Calu3 (cell line): ENCODE measurements around the gene CC2D1A. TPM values are rescaled to one million over a fixed set of nuclear protein-coding genes. Genes with fewer than 3 reads are reported as not detected.

Experiments
- BruUV-seq: library from RNA; stranded (reverse); fragments of 400-500 nt; replicated peaks from 2 replicates; lab custom pipeline; 2021; lab: Mats Ljungman, UMichigan
- CTCF ChIA-PET: fragments of 300-600 bp; sonication (Branson Sonifier 250); formaldehyde crosslinking; loops from one replicate; lab custom pipeline; 2022; ENCODE audit warnings: antibody characterized with exemption; lab: Charles Lee
- DNase-seq: peaks from one replicate; pipeline ENCODE4 v3.0.0; 2022
- H3K27ac Mint-ChIP-seq: one replicate; pipeline ENCODE4 v1.8.0; 2022; ENCODE audit warnings: mixed read lengths; ENCODE audit not compliant: unreplicated experiment
- H3K27me3 Mint-ChIP-seq: one replicate; pipeline ENCODE4 v1.8.0; 2022; ENCODE audit warnings: mixed read lengths; ENCODE audit not compliant: unreplicated experiment
- H3K36me3 Mint-ChIP-seq: one replicate; pipeline ENCODE4 v1.8.0; 2022; ENCODE audit warnings: mild to moderate bottlenecking, moderate library complexity, mixed read lengths; ENCODE audit not compliant: insufficient read depth, unreplicated experiment
- H3K4me1 Mint-ChIP-seq: one replicate; pipeline ENCODE4 v1.8.0; 2022; ENCODE audit warnings: mild to moderate bottlenecking, low read depth, mixed read lengths; ENCODE audit not compliant: unreplicated experiment
- H3K4me3 Mint-ChIP-seq: one replicate; pipeline ENCODE4 v1.8.0; 2022; ENCODE audit warnings: mild to moderate bottlenecking, low read depth, moderate library complexity, mixed read lengths; ENCODE audit not compliant: unreplicated experiment
- H3K9me3 Mint-ChIP-seq: one replicate; pipeline ENCODE4 v1.8.0; 2022; ENCODE audit warnings: low read depth, mixed read lengths; ENCODE audit not compliant: unreplicated experiment
- CTCF ChIP-seq: fragments of 200-600 bp; IDR thresholded peaks from one replicate; pipeline ENCODE4 v1.8.0; 2022; ENCODE audit warnings: antibody characterized with exemption; ENCODE audit not compliant: unreplicated experiment
- intact Hi-C: fragments of 100-400 bp; cut with micrococcal nuclease; formaldehyde crosslinking; loops from one replicate; pipeline ENCODE4 v1.10.0; 2022; ENCODE audit not compliant: unreplicated experiment
- total RNA-seq: library from RNA; stranded (reverse); gene quantifications from 2 replicates; pipeline ENCODE4 v1.2.3, GENCODE V29; 2022

CC2D1A gene
- total RNA-seq, 1 experiment from 2014 or later, result 41.7 TPM

GRCh38 chr19:13959141-13959961 is 53.4 kb downstream of the CC2D1A start:
- Mint-ChIP-seq H3K27ac (no peak overlapping the region), H3K9me3 (no peaks in the 10 kb centered on the region), H3K27me3 (no peaks in the 10 kb centered on the region), H3K36me3 (peaks cover 33% of the 10 kb centered on the region), H3K4me1 (no peaks in the 10 kb centered on the region), H3K4me3 (no peak overlapping the region)
- CTCF ChIA-PET, result interaction anchor here (0.6 kb wide), 1 partner anchor 211 kb away, joined by 4 read pairs; no protein-coding TSS in a partner anchor
- intact Hi-C loops, result no loop called here
- no peak for TF ChIP-seq CTCF
- BruUV-seq, result no TSS peak
- no peak for DNase-seq

- Mint-ChIP-seq H3K27me3 (no peaks in the 10 kb centered on the region), H3K4me3 (no peak overlapping the region), H3K4me1 (no peaks in the 10 kb centered on the region), H3K27ac (no peak overlapping the region), H3K9me3 (no peaks in the 10 kb centered on the region), H3K36me3 (peaks cover 33% of the 10 kb centered on the region)
- peak; percentile 18 for DNase-seq
- CTCF ChIA-PET, result interaction anchor here (0.5 to 1.3 kb wide), 3 partner anchors 18 to 212 kb away, joined by 3 to 7 read pairs (median 4); partner anchors contain the start of gene IL27RA
- BruUV-seq, result no TSS peak
- no peak for TF ChIP-seq CTCF
- intact Hi-C loops, result no loop called here
Measured at GRCh38 chr19:13959962-13960862, 54.2 kb downstream of the CC2D1A start.

GRCh38 chr19:13960863-13961784 is 55.1 kb downstream of the CC2D1A start:
- no peak for TF ChIP-seq CTCF
- no peak overlapping the region for H3K4me3 Mint-ChIP-seq
- no peak for DNase-seq
- no TSS peak for BruUV-seq
- no peak overlapping the region for H3K27ac Mint-ChIP-seq
- CTCF ChIA-PET, result interaction anchor here (1.3 kb wide), 1 partner anchor 71 kb away, joined by 3 read pairs; the partner anchor contains the start of gene IL27RA
- H3K27me3 Mint-ChIP-seq, result no peaks in the 10 kb centered on the region
- intact Hi-C loops, result no loop called here
- no peaks in the 10 kb centered on the region for H3K4me1 Mint-ChIP-seq
- peaks cover 29% of the 10 kb centered on the region for H3K36me3 Mint-ChIP-seq
- no peaks in the 10 kb centered on the region for H3K9me3 Mint-ChIP-seq
